Gastroesophageal sphincter (tissue), 4 donors: ENCODE data around the gene DDX42. TPM values are rescaled to one million over a fixed set of nuclear protein-coding genes. Genes with fewer than 3 reads are reported as not detected.
A peak's percentile ranks its signal among the peaks of the same experiment; 100 is the strongest.

Source experiments
- ATAC-seq: fragments of 150-250 bp; one replicate; pipeline ENCODE4 v1.9.1; 2016; ENCODE audit warnings: mild to moderate bottlenecking, moderate library complexity
- H3K27ac ChIP-seq, 4 donors: fragments of 200-600 bp; sonication (generic) in 3 of 4; 1 replicate in 3 of 4; 2 replicates in 1 of 4; pipeline ENCODE4 v1.5.1; 2016 to 2019
- H3K27me3 ChIP-seq: fragments of 200-600 bp; sonication (generic); one replicate; pipeline ENCODE4 v1.5.1; 2019
- H3K36me3 ChIP-seq, 2 donors: fragments of 200-600 bp; sonication (generic); one replicate each; pipeline ENCODE4 v1.5.1; 2019; ENCODE audit warnings: control low read depth in 1 of 2
- H3K4me1 ChIP-seq, 3 donors: fragments of 200-600 bp; sonication (generic); 1 replicate in 2 of 3; 2 replicates in 1 of 3; pipeline ENCODE4 v1.5.1; 2016 to 2019; ENCODE audit warnings: control low read depth in 2 of 3
- H3K4me3 ChIP-seq, 2 donors: fragments of 200-600 bp; sonication (generic); one replicate each; pipeline ENCODE4 v1.5.1; 2019; ENCODE audit warnings: mild to moderate bottlenecking in 1 of 2, moderate library complexity in 1 of 2
- H3K9me3 ChIP-seq, 3 donors: fragments of 200-600 bp; sonication (generic); one replicate each; pipeline ENCODE4 v1.5.1; 2017 to 2019; ENCODE audit warnings: control low read depth in 2 of 3
- EP300 ChIP-seq: sonication (generic); formaldehyde crosslinking; IDR thresholded peaks from one replicate; pipeline ENCODE4 v1.6.1; 2017; ENCODE audit warnings: antibody characterized with exemption, mild to moderate bottlenecking
- POLR2A ChIP-seq, 2 donors: fragments of 450-650 bp; IDR thresholded peaks; one replicate each; pipeline ENCODE4 v1.6.1; 2017; ENCODE audit warnings: antibody characterized with exemption in 2 of 2, mild to moderate bottlenecking in 2 of 2, moderate library complexity in 1 of 2
- POLR2AphosphoS5 ChIP-seq: sonication (generic); formaldehyde crosslinking; IDR thresholded peaks from one replicate; pipeline ENCODE4 v1.6.1; 2017; ENCODE audit warnings: antibody characterized with exemption
- WGBS, 2 donors: methylation state at CpG; one replicate each; pipeline ENCODE4 v1.1.5; 2018; ENCODE audit warnings: low coverage in 1 of 2; 5-methylcytosine and 5-hydroxymethylcytosine counted together
- total RNA-seq, 4 donors: library from RNA; depleted of rRNA; stranded (reverse); fragments of >200 nt; gene quantifications; one replicate each; pipeline ENCODE4 v1.1.0, GENCODE V29; 2016
- TF ChIP-seq, protein P1 (sequence below), 4 experiments: fragments of 200-600 bp in 2 of 4; fragments of 450-650 bp in 2 of 4; sonication (generic) in 1 of 4; IDR thresholded peaks; one replicate each; pipeline ENCODE4 v1.5.1; 2017 to 2019; ENCODE audit warnings: antibody characterized with exemption in 4 of 4, mild to moderate bottlenecking in 2 of 4, moderate library complexity in 2 of 4

DDX42 gene
- total RNA-seq, 4 donors from 2014 or later: 66.6 to 126 (median 98.8) TPM

DNA sequence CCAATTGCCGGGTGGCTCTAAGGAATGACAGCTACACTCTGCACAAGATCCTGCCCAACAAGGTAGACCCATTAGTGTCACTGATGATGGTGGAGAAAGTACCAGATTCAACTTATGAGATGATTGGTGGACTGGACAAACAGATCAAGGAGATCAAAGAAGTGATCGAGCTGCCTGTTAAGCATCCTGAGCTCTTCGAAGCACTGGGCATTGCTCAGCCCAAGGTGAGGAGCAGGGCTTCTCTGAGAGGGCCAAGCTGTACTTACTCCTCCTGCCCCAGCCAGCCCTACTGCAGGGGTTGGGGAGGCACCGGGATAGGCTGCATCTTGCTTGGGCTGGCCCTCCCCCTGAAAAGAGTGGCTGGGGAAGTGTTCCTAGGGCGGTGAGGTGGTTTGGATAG lies 56.3 kb downstream of the DDX42 start:
- H3K36me3 ChIP-seq: peaks cover 0 to 69% of the 10 kb centered on the region in 2 donors
- TF ChIP-seq EP300: no peak
- TF ChIP-seq, protein P1, sequence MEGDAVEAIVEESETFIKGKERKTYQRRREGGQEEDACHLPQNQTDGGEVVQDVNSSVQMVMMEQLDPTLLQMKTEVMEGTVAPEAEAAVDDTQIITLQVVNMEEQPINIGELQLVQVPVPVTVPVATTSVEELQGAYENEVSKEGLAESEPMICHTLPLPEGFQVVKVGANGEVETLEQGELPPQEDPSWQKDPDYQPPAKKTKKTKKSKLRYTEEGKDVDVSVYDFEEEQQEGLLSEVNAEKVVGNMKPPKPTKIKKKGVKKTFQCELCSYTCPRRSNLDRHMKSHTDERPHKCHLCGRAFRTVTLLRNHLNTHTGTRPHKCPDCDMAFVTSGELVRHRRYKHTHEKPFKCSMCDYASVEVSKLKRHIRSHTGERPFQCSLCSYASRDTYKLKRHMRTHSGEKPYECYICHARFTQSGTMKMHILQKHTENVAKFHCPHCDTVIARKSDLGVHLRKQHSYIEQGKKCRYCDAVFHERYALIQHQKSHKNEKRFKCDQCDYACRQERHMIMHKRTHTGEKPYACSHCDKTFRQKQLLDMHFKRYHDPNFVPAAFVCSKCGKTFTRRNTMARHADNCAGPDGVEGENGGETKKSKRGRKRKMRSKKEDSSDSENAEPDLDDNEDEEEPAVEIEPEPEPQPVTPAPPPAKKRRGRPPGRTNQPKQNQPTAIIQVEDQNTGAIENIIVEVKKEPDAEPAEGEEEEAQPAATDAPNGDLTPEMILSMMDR (IDR thresholded peaks at IDR 0.05): no peak
- TF ChIP-seq POLR2A (IDR thresholded peaks at IDR 0.05): no peak
- no peak for TF ChIP-seq POLR2AphosphoS5
- 80 to 83% methylated on average over 1 to 3 of the region's 5 CpGs for WGBS, 2 donors
- peaks cover 0 to 65% (median 24%) of the 10 kb centered on the region in 3 donors for H3K4me1 ChIP-seq
- no peak for ATAC-seq
- H3K9me3 ChIP-seq: no peaks in the 10 kb centered on the region
- no peak overlapping the region for H3K4me3 ChIP-seq
- peak overlapping the region in 3 of 4 donors; percentile 30 to 89 (median 85) for H3K27ac ChIP-seq
- no peaks in the 10 kb centered on the region for H3K27me3 ChIP-seq

DNA sequence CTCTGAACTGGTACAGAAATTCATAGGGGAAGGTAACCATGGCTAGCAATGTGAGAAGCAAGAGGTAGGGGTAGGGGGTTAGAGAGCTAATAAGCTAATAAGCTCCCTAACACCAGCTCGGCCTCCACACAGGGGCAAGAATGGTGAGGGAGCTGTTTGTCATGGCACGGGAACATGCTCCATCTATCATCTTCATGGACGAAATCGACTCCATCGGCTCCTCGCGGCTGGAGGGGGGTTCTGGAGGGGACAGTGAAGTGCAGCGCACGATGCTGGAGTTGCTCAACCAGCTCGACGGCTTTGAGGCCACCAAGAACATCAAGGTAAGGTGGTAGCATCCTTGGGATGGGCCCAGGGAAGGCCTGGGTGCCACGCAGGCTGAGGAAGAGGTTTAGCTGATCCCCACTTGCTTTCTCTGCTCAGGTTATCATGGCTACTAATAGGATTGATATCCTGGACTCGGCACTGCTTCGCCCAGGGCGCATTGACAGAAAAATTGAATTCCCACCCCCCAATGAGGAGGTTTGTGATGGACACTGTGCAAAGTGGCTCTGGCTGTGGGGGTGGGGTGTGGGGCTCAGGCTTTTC lies 57.0 kb downstream of the DDX42 start:
- no peaks in the 10 kb centered on the region for H3K9me3 ChIP-seq
- WGBS, 2 donors: 69 to 70% methylated on average over 6 to 11 of the region's 15 CpGs
- H3K27ac ChIP-seq: peak overlapping the region in 2 of 4 donors; percentile 12 to 89
- no peak for ATAC-seq
- H3K4me3 ChIP-seq: no peak overlapping the region
- no peaks in the 10 kb centered on the region for H3K27me3 ChIP-seq
- H3K4me1 ChIP-seq: peaks cover 0 to 65% (median 19%) of the 10 kb centered on the region in 3 donors
- peaks cover 0 to 71% of the 10 kb centered on the region in 2 donors for H3K36me3 ChIP-seq
- no peak for TF ChIP-seq POLR2A (IDR thresholded peaks at IDR 0.05)
- TF ChIP-seq POLR2AphosphoS5: no peak
- no peak for TF ChIP-seq EP300
- TF ChIP-seq, protein P1 (IDR thresholded peaks at IDR 0.05): no peak

DNA sequence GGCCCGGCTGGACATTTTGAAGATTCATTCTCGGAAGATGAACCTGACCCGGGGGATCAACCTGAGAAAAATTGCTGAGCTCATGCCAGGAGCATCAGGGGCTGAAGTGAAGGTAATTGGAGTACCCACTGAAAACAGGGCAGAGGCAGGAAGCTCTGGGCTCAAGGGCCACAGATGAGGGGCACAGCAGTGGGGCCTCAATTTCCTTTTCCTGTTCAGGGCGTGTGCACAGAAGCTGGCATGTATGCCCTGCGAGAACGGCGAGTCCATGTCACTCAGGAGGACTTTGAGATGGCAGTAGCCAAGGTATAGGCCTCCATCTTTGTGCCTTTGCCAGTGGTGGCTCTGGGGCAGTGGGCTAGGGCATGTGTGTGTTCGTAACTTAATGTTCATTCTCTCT lies 57.5 kb downstream of the DDX42 start:
- Histone ChIP-seq H3K27me3 (no peaks in the 10 kb centered on the region), H3K36me3 (peaks cover 0 to 76% of the 10 kb centered on the region in 2 donors), H3K4me3 (no peak overlapping the region), H3K27ac (peak overlapping the region in 2 of 4 donors; percentile 12 to 27), H3K4me1 (peaks cover 0 to 64% (median 16%) of the 10 kb centered on the region in 3 donors), H3K9me3 (no peaks in the 10 kb centered on the region)
- ATAC-seq: no peak
- 60 to 73% methylated on average over 1 of the region's 8 CpGs for WGBS, 2 donors
- no peak for TF ChIP-seq POLR2AphosphoS5
- no peak for TF ChIP-seq EP300

DNA sequence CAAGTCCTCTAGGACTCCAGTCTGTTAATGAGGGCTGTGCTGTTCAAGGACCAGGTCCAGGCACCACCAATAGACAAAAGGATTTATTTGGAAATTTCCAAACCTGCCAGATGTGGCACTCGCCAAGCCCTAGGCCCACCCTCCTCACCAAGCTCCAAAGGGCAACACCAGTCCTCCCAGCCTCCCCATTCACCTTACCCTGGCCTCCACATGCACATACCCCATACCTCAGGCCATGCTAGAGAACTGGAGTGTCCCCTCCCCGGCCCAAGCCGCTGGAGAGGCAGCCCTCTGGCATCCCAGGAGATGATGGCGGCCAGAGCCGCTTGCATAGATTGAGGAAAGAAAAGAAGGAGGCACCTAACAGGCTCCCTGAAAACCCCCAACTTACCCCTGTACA lies 58.0 kb downstream of the DDX42 start:
- Histone ChIP-seq H3K27ac (no peak overlapping the region), H3K4me3 (no peak overlapping the region), H3K27me3 (no peaks in the 10 kb centered on the region), H3K36me3 (peaks cover 0 to 81% of the 10 kb centered on the region in 2 donors), H3K4me1 (peaks cover 0 to 69% (median 17%) of the 10 kb centered on the region in 3 donors), H3K9me3 (no peaks in the 10 kb centered on the region)
- ATAC-seq: no peak
- TF ChIP-seq EP300 (no peak), POLR2A (IDR thresholded peaks at IDR 0.05) (no peak), POLR2AphosphoS5 (no peak)
- TF ChIP-seq, protein P1 (IDR thresholded peaks at IDR 0.05): no peak
- WGBS, 2 donors: no CpG with 5 or more reads among the region's 5 CpGs

DNA sequence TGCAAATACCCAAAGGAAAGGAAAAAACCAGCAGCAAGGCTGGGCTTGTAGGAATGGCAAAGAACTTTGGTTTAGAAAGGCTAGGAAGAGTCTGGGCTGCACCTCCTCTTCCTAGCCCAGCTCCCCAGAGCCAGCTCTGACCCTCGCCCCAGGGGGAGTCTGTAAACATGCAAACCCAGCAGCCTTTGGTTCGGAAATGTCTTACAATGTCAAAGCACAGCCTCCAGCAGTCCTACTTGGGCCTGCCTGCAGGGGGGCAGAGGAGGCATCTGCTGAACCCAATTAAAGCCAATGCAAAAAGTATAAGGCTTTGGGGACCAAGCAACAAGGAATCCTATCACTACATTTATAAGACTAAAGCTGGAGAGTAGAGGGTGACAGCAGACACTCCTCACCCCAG lies 58.5 kb downstream of the DDX42 start:
- Histone ChIP-seq H3K27ac (peak overlapping the region in 2 of 4 donors; percentile 16 to 98), H3K4me3 (no peak overlapping the region), H3K4me1 (peaks cover 0 to 73% (median 21%) of the 10 kb centered on the region in 3 donors), H3K27me3 (no peaks in the 10 kb centered on the region), H3K36me3 (peaks cover 0 to 85% of the 10 kb centered on the region in 2 donors), H3K9me3 (no peaks in the 10 kb centered on the region)
- TF ChIP-seq POLR2A (IDR thresholded peaks at IDR 0.05): no peak
- TF ChIP-seq, protein P1 (IDR thresholded peaks at IDR 0.05): no peak
- no peak for TF ChIP-seq EP300
- no peak for TF ChIP-seq POLR2AphosphoS5
- no peak for ATAC-seq
- WGBS, 2 donors: 52% methylated on average over 2 of the region's 2 CpGs; no CpG with 5 or more reads in 1 of the 2 donors
